Body of pancreas (tissue), 4 donors: ENCODE results near the gene ALDH3B2.

ENCODE experiments used
- POLR2A ChIP-seq, 3 donors: fragments of 450-650 bp; IDR thresholded peaks; one replicate each; pipeline ENCODE4 v1.6.1; 2016; ENCODE audit warnings: antibody characterized with exemption in 3 of 3, mild to moderate bottlenecking in 2 of 3
- TF ChIP-seq, protein P1 (sequence below), 7 experiments: fragments of 450-650 bp in 4 of 7; fragments of 200-600 bp in 3 of 7; sonication (generic) in 3 of 7; IDR thresholded peaks; one replicate each; pipeline ENCODE4 v1.5.1; 2016 to 2019; ENCODE audit warnings: antibody characterized with exemption in 7 of 7

DNA sequence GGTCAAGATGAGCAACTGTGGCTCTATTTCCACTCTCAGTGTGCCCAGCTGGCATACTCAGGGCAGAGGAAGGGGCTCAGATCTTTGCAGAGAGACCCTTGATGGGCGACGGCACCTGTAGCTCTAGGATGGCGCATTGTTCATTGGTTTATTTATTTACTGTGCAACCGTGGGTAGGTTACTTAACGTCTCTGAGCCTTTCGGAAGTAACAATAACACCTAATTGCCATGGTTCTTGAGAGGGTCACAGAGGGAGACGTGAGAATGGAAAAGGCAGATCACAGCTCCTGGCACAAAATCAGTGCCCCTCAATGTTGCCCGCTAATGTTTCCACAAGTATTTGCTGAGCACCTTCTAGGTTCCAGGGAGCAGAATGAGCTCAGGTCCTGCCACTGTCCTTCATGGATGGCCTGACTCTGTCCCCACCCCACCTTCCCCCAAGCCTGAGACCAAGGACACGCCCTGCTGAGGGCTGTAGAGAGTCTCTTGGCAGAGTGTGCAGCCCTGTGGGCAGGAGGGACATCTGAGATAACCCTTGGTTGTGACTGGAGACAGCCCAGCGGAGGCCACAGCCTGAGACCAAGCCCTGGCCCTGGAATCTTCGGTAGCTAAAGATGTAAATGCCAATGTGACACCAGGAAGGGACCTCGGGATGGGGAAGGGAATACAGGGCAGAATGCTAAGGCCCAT, 780 bp upstream of the ALDH3B2 start:
- TF ChIP-seq, protein P1, sequence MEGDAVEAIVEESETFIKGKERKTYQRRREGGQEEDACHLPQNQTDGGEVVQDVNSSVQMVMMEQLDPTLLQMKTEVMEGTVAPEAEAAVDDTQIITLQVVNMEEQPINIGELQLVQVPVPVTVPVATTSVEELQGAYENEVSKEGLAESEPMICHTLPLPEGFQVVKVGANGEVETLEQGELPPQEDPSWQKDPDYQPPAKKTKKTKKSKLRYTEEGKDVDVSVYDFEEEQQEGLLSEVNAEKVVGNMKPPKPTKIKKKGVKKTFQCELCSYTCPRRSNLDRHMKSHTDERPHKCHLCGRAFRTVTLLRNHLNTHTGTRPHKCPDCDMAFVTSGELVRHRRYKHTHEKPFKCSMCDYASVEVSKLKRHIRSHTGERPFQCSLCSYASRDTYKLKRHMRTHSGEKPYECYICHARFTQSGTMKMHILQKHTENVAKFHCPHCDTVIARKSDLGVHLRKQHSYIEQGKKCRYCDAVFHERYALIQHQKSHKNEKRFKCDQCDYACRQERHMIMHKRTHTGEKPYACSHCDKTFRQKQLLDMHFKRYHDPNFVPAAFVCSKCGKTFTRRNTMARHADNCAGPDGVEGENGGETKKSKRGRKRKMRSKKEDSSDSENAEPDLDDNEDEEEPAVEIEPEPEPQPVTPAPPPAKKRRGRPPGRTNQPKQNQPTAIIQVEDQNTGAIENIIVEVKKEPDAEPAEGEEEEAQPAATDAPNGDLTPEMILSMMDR (IDR thresholded peaks at IDR 0.05): no peak
- TF ChIP-seq POLR2A (IDR thresholded peaks at IDR 0.05): no peak
